ENCODE data around the gene CYP27B1. TPM values are rescaled to one million over a fixed set of nuclear protein-coding genes. Genes with fewer than 3 reads are reported as not detected.

The CYP27B1 gene
- total RNA-seq, 4 donors from 2014 or later: 0.27 to 0.57 (median 0.31) TPM; not detected in 1

- no peak for ATAC-seq
- no peak overlapping the region for H3K27ac ChIP-seq
- TF ChIP-seq POLR2A (IDR thresholded peaks at IDR 0.05) (no peak), CTCF (IDR thresholded peaks at IDR 0.05) (no peak), EP300 (IDR thresholded peaks at IDR 0.05) (no peak), POLR2AphosphoS5 (IDR thresholded peaks at IDR 0.05) (no peak)
- H3K4me3 ChIP-seq: no peak overlapping the region
- H3K4me1 ChIP-seq: peaks cover 0 to 27% (median 13%) of the 10 kb centered on the region in 3 donors
- peaks cover 94% of the 10 kb centered on the region for H3K27me3 ChIP-seq
- WGBS, 2 donors (ENCODE audit: low coverage in 1 of 2): 33% methylated on average over 1 of the region's 4 CpGs; no CpG with 5 or more reads in 1 of the 2 donors
- H3K36me3 ChIP-seq: no peaks in the 10 kb centered on the region
- no peaks in the 10 kb centered on the region for H3K9me3 ChIP-seq
These were observed 34.6 kb downstream of the CYP27B1 start for GRCh38 chr12:57732270-57732669.

GRCh38 chr12:57731411-57732080, 35.3 kb downstream of the CYP27B1 start:
- Histone ChIP-seq H3K27ac (no peak overlapping the region), H3K4me1 (peaks cover 0 to 27% (median 7%) of the 10 kb centered on the region in 3 donors), H3K36me3 (no peaks in the 10 kb centered on the region), H3K9me3 (no peaks in the 10 kb centered on the region), H3K27me3 (peaks cover 94% of the 10 kb centered on the region), H3K4me3 (no peak overlapping the region)
- whole genome bisulfite sequencing, 2 donors (ENCODE audit: low coverage in 1 of 2): 60 to 61% methylated on average over 2 to 6 of the region's 19 CpGs
- no peak for TF ChIP-seq POLR2AphosphoS5 (IDR thresholded peaks at IDR 0.05)
- no peak for TF ChIP-seq POLR2A (IDR thresholded peaks at IDR 0.05)
- TF ChIP-seq EP300 (IDR thresholded peaks at IDR 0.05): no peak
- no peak for TF ChIP-seq CTCF (IDR thresholded peaks at IDR 0.05)
- no peak for ATAC-seq

- peaks cover 0 to 27% (median 7%) of the 10 kb centered on the region in 3 donors for H3K4me1 ChIP-seq
- H3K27ac ChIP-seq: no peak overlapping the region
- H3K9me3 ChIP-seq: no peaks in the 10 kb centered on the region
- WGBS, 2 donors (ENCODE audit: low coverage in 1 of 2): 73 to 75% methylated on average over 8 of the region's 13 CpGs
- TF ChIP-seq EP300 (IDR thresholded peaks at IDR 0.05) (no peak), CTCF (IDR thresholded peaks at IDR 0.05) (no peak), POLR2A (IDR thresholded peaks at IDR 0.05) (no peak), POLR2AphosphoS5 (IDR thresholded peaks at IDR 0.05) (no peak)
- H3K36me3 ChIP-seq: no peaks in the 10 kb centered on the region
- ATAC-seq: no peak
- peaks cover 94% of the 10 kb centered on the region for H3K27me3 ChIP-seq
- no peak overlapping the region for H3K4me3 ChIP-seq
These were observed 36.4 kb downstream of the CYP27B1 start for GRCh38 chr12:57730336-57731067.

DNA sequence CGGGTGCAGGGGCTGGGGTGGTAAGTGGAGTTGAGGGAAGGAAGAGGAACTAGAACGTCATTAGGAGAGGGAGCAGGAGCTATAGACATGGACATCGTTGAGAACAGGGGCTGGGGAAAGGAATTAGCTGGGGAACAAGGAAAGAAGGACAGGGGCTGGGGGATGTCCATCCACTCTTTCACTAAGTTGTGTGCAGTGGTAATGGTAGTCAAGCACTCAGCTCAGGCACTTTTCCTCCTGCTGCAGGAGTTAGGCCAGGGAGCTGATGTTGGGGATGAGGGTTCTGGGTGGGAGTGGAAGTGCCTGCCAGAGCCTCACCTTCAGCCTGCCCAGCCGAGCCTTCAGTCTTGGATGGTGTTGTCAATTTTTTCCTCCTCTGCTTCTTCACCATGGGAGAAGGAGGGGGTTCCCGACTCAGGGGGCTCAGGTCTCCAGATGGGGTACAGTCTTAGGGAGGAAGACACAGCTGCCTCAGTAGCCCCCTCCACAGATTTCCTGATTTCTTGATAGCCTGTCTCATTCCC, 37.5 kb downstream of the CYP27B1 start:
- no peak overlapping the region for H3K4me3 ChIP-seq
- no peaks in the 10 kb centered on the region for H3K36me3 ChIP-seq
- H3K4me1 ChIP-seq: peaks cover 0 to 28% (median 4%) of the 10 kb centered on the region in 3 donors
- no peak overlapping the region for H3K27ac ChIP-seq
- TF ChIP-seq CTCF (IDR thresholded peaks at IDR 0.05) (no peak), POLR2A (IDR thresholded peaks at IDR 0.05) (no peak), POLR2AphosphoS5 (IDR thresholded peaks at IDR 0.05) (no peak), EP300 (IDR thresholded peaks at IDR 0.05) (no peak)
- 43 to 46% methylated on average over 4 to 5 of the region's 5 CpGs for WGBS, 2 donors (ENCODE audit: low coverage in 1 of 2)
- no peak for ATAC-seq
- H3K27me3 ChIP-seq: peaks cover 92% of the 10 kb centered on the region
- no peaks in the 10 kb centered on the region for H3K9me3 ChIP-seq

Measured in gastroesophageal sphincter (tissue), 4 donors.